H9 (cell line): ENCODE data around the gene GLYATL2. TPM values are rescaled to one million over a fixed set of nuclear protein-coding genes. Genes with fewer than 3 reads are reported as not detected.

Experiments
- DNase-seq: peaks from one replicate; pipeline ENCODE4 v3.0.0-alpha.2; 2017
- H2AFZ ChIP-seq: one replicate; pipeline ENCODE4 v1.6.1; 2013; ENCODE audit warnings: mild to moderate bottlenecking, low read length, control low read depth, moderate library complexity
- H2AK5ac ChIP-seq: 2 replicates; pipeline ENCODE4 v1.6.1; 2013; ENCODE audit warnings: low read length, control low read depth, mixed read lengths; ENCODE audit not compliant: insufficient read length
- H2BK120ac ChIP-seq: one replicate; pipeline ENCODE4 v1.6.1; 2013; ENCODE audit warnings: low read depth, mild to moderate bottlenecking, low read length, control low read depth, inconsistent platforms; ENCODE audit not compliant: poor library complexity, severe bottlenecking
- H2BK12ac ChIP-seq: 2 replicates; pipeline ENCODE4 v1.6.1; 2013; ENCODE audit warnings: low read length, control low read depth, mixed read lengths, low read depth; ENCODE audit not compliant: insufficient read length
- H2BK15ac ChIP-seq: 2 replicates; pipeline ENCODE4 v1.6.1; 2013; ENCODE audit warnings: low read depth, low read length, control low read depth
- H2BK20ac ChIP-seq: one replicate; pipeline ENCODE4 v1.6.1; 2013; ENCODE audit warnings: low read depth, mild to moderate bottlenecking, low read length, control low read depth, inconsistent platforms; ENCODE audit not compliant: poor library complexity, severe bottlenecking
- H2BK5ac ChIP-seq: 2 replicates; pipeline ENCODE4 v1.6.1; 2013; ENCODE audit warnings: low read length, control low read depth, mixed read lengths; ENCODE audit not compliant: insufficient read length
- H3K14ac ChIP-seq: 2 replicates; pipeline ENCODE4 v1.6.1; 2013; ENCODE audit warnings: low read length, control low read depth; ENCODE audit not compliant: insufficient read depth
- H3K18ac ChIP-seq: 2 replicates; pipeline ENCODE4 v1.6.1; 2013; ENCODE audit warnings: low read depth, mild to moderate bottlenecking, mixed read lengths, low read length, control low read depth; ENCODE audit not compliant: insufficient read length
- H3K23ac ChIP-seq: 2 replicates; pipeline ENCODE4 v1.6.1; 2013; ENCODE audit warnings: low read length, control low read depth, mixed read lengths, low read depth; ENCODE audit not compliant: insufficient read length
- H3K23me2 ChIP-seq: 2 replicates; pipeline ENCODE4 v1.6.1; 2013; ENCODE audit warnings: low read depth, mild to moderate bottlenecking, mixed read lengths, low read length, control low read depth; ENCODE audit not compliant: insufficient read length, poor library complexity, severe bottlenecking
- H3K27ac ChIP-seq: 2 replicates; pipeline ENCODE4 v1.5.1; 2013; ENCODE audit warnings: low read length, control low read depth, mixed read lengths, low read depth; ENCODE audit not compliant: insufficient read length
- H3K27me3 ChIP-seq: 2 replicates; pipeline ENCODE4 v1.6.1; 2013; ENCODE audit warnings: low read length, control low read depth, inconsistent platforms; ENCODE audit not compliant: insufficient read depth
- H3K4ac ChIP-seq: 2 replicates; pipeline ENCODE4 v1.6.1; 2013; ENCODE audit warnings: low read depth, mild to moderate bottlenecking, control low read depth, inconsistent platforms, low read length, moderate library complexity
- H3K4me1 ChIP-seq: 2 replicates; pipeline ENCODE4 v1.6.1; 2013; ENCODE audit warnings: low read length, control low read depth, inconsistent platforms; ENCODE audit not compliant: insufficient read depth
- H3K4me2 ChIP-seq: 2 replicates; pipeline ENCODE4 v1.6.1; 2013; ENCODE audit warnings: low read length, control low read depth, mixed read lengths; ENCODE audit not compliant: insufficient read length, insufficient read depth
- H3K56ac ChIP-seq: 2 replicates; pipeline ENCODE4 v1.6.1; 2013; ENCODE audit warnings: low read depth, mild to moderate bottlenecking, mixed read lengths, low read length, control low read depth; ENCODE audit not compliant: insufficient read length
- H3K79me1 ChIP-seq: 2 replicates; pipeline ENCODE4 v1.6.1; 2013; ENCODE audit warnings: low read depth, mild to moderate bottlenecking, moderate library complexity, low read length, control low read depth, inconsistent platforms; ENCODE audit not compliant: insufficient read depth, poor library complexity, severe bottlenecking
- H3K79me2 ChIP-seq: 2 replicates; pipeline ENCODE4 v1.6.1; 2013; ENCODE audit warnings: low read length, control low read depth, inconsistent platforms; ENCODE audit not compliant: insufficient read depth
- H3K9ac ChIP-seq: 2 replicates; pipeline ENCODE4 v1.6.1; 2013; ENCODE audit warnings: low read length, control low read depth, mixed read lengths; ENCODE audit not compliant: insufficient read length; ENCODE audit errors: extremely low read depth
- H3K9me3 ChIP-seq: one replicate; pipeline ENCODE4 v1.6.1; 2013; ENCODE audit warnings: low read depth, low read length, inconsistent platforms; ENCODE audit not compliant: control insufficient read depth
- H3T11ph ChIP-seq: one replicate; pipeline ENCODE4 v1.6.1; 2013; ENCODE audit warnings: mild to moderate bottlenecking, low read length, control low read depth, inconsistent platforms
- H4K20me1 ChIP-seq: one replicate; pipeline ENCODE4 v1.6.1; 2013; ENCODE audit not compliant: control insufficient read depth, insufficient read length, insufficient read depth
- H4K5ac ChIP-seq: 2 replicates; pipeline ENCODE4 v1.6.1; 2013; ENCODE audit warnings: low read depth, mild to moderate bottlenecking, mixed read lengths, low read length, control low read depth; ENCODE audit not compliant: insufficient read length
- H4K8ac ChIP-seq: replicated peaks from 2 replicates; pipeline ENCODE4 v1.6.1; 2013; ENCODE audit warnings: low read length, control low read depth, mixed read lengths, low read depth; ENCODE audit not compliant: insufficient read length
- H4K91ac ChIP-seq: 2 replicates; pipeline ENCODE4 v1.6.1; 2013; ENCODE audit warnings: low read depth, mild to moderate bottlenecking, moderate library complexity, mixed read lengths, low read length, control low read depth; ENCODE audit not compliant: insufficient read length
- H3K27ac Mint-ChIP-seq, 3 experiments: 2 replicates in 2 of 3; 3 replicates in 1 of 3; pipeline ENCODE4 v1.8.0; 2020 to 2021; ENCODE audit warnings: mixed read lengths in 3 of 3, mild to moderate bottlenecking in 1 of 3, moderate library complexity in 1 of 3
- H3K27me3 Mint-ChIP-seq: 2 replicates; pipeline ENCODE4 v1.8.0; 2021; ENCODE audit warnings: low read depth, mild to moderate bottlenecking, moderate library complexity, mixed read lengths
- H3K36me3 Mint-ChIP-seq, 3 experiments: 2 replicates in 2 of 3; 3 replicates in 1 of 3; pipeline ENCODE4 v1.8.0; 2020 to 2021; ENCODE audit warnings: low read depth in 3 of 3, mixed read lengths in 3 of 3; ENCODE audit not compliant: insufficient read depth in 1 of 3
- H3K4me1 Mint-ChIP-seq, 2 experiments: 2 replicates each; pipeline ENCODE4 v1.8.0; 2020; ENCODE audit warnings: mixed read lengths in 2 of 2
- H3K4me3 Mint-ChIP-seq, 2 experiments: 2 replicates in 1 of 2; 3 replicates in 1 of 2; pipeline ENCODE4 v1.8.0; 2020 to 2021; ENCODE audit warnings: mild to moderate bottlenecking in 2 of 2, mixed read lengths in 2 of 2, moderate library complexity in 1 of 2
- H3K9me3 Mint-ChIP-seq, 2 experiments: 2 replicates in 1 of 2; 3 replicates in 1 of 2; pipeline ENCODE4 v1.8.0; 2020; ENCODE audit warnings: mild to moderate bottlenecking in 2 of 2, mixed read lengths in 2 of 2, moderate library complexity in 1 of 2
- WGBS: extraction: QIAGEN DNeasy Blood & Tissue Kit; methylation state at CpG from one replicate; pipeline ENCODE4 v1.1.7; 2013; ENCODE audit warnings: missing lambda C conversion rate, low lambda C conversion rate, mixed read lengths; ENCODE audit not compliant: insufficient read length; ENCODE audit errors: extremely low coverage; 5-methylcytosine and 5-hydroxymethylcytosine counted together
- total RNA-seq: library from RNA; stranded (reverse); gene quantifications from 2 replicates; pipeline ENCODE4 v1.2.1, GENCODE V29; 2021
- TF ChIP-seq, protein P1 (sequence below): fragments of 200-600 bp; sonication (generic); conservative IDR thresholded peaks from 3 replicates; pipeline ENCODE4 v1.8.0; 2021; ENCODE audit warnings: antibody characterized with exemption, mild to moderate bottlenecking

The GLYATL2 gene
- total RNA-seq, 1 experiment from 2014 or later: not detected

DNA sequence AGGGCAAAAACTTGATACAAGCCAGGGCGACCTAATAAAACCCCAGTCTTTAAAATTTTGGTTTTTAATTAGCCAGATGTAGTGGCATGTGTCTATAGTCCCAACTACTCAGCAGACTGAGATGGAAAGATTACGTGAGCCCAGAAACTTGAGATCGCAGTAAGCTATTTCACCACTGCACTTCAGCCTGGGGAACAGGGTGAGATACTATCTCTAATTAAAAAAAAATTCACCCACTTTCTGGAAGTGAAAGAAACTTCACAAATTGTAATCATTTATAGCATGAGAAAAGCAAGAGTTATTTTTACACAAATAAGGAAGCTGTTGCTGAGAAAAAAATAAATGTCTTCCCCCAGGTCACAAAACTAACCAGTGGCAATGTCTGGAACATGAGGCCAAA, 882 bp upstream of the GLYATL2 start:
- no peak overlapping the region for H4K8ac ChIP-seq
- no peaks in the 10 kb centered on the region for H3K23me2 ChIP-seq
- H3K79me1 ChIP-seq: no peaks in the 10 kb centered on the region
- no peak overlapping the region for H3K18ac ChIP-seq
- H3K4ac ChIP-seq: no peak overlapping the region
- H3K9me3 ChIP-seq: peaks cover 19% of the 10 kb centered on the region
- H3K27me3 ChIP-seq: no peaks in the 10 kb centered on the region
- no peak overlapping the region for H3K4me3 Mint-ChIP-seq
- no peak overlapping the region for H3T11ph ChIP-seq
- H3K27ac Mint-ChIP-seq: no peak overlapping the region
- H2AFZ ChIP-seq: no peak overlapping the region
- H4K5ac ChIP-seq: no peak overlapping the region
- H3K79me2 ChIP-seq: no peaks in the 10 kb centered on the region
- no peak overlapping the region for H2BK15ac ChIP-seq
- no peak overlapping the region for H4K91ac ChIP-seq
- TF ChIP-seq, protein P1, sequence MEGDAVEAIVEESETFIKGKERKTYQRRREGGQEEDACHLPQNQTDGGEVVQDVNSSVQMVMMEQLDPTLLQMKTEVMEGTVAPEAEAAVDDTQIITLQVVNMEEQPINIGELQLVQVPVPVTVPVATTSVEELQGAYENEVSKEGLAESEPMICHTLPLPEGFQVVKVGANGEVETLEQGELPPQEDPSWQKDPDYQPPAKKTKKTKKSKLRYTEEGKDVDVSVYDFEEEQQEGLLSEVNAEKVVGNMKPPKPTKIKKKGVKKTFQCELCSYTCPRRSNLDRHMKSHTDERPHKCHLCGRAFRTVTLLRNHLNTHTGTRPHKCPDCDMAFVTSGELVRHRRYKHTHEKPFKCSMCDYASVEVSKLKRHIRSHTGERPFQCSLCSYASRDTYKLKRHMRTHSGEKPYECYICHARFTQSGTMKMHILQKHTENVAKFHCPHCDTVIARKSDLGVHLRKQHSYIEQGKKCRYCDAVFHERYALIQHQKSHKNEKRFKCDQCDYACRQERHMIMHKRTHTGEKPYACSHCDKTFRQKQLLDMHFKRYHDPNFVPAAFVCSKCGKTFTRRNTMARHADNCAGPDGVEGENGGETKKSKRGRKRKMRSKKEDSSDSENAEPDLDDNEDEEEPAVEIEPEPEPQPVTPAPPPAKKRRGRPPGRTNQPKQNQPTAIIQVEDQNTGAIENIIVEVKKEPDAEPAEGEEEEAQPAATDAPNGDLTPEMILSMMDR: no peak
- no peak overlapping the region for H3K14ac ChIP-seq
- no peak for DNase-seq
- H3K27me3 Mint-ChIP-seq: no peaks in the 10 kb centered on the region; the same call in 1 of the 2 replicates
- H2BK5ac ChIP-seq: no peak overlapping the region
- no peak overlapping the region for H3K27ac ChIP-seq
- H2BK20ac ChIP-seq: no peak overlapping the region
- H2BK120ac ChIP-seq: no peak overlapping the region
- WGBS: no CpG with 5 or more reads among the region's 3 CpGs
- no peak overlapping the region for H3K4me2 ChIP-seq
- H2BK12ac ChIP-seq: no peak overlapping the region
- no peaks in the 10 kb centered on the region for H3K4me1 ChIP-seq
- H3K9ac ChIP-seq: no peak overlapping the region
- no peaks in the 10 kb centered on the region for H3K4me1 Mint-ChIP-seq
- no peak overlapping the region for H2AK5ac ChIP-seq
- no peak overlapping the region for H3K23ac ChIP-seq
- peaks cover 0 to 12% (median 3%) of the 10 kb centered on the region in 3 experiments; a peak in 3 of 7 replicates for H3K36me3 Mint-ChIP-seq
- peaks cover 67 to 83% of the 10 kb centered on the region in 2 experiments for H3K9me3 Mint-ChIP-seq
- no peak overlapping the region for H3K56ac ChIP-seq
- no peaks in the 10 kb centered on the region for H4K20me1 ChIP-seq
